HepG2 (cell line): ENCODE data around the gene ECT2. TPM values are rescaled to one million over a fixed set of nuclear protein-coding genes. Genes with fewer than 3 reads are reported as not detected.
A peak's percentile ranks its signal among the peaks of the same experiment; 100 is the strongest.

ENCODE experiments used
- ATAC-seq: fragments of 200-7000 bp; cut with Tn5 transposase; 3 replicates; pipeline ENCODE4 v1.9.1; 2020; ENCODE audit warnings: mild to moderate bottlenecking, moderate library complexity
- BruUV-seq: library from RNA; stranded (reverse); fragments of 400-500 nt; replicated peaks from 2 replicates; lab custom pipeline; 2021; lab: Mats Ljungman, UMichigan
- CTCF ChIA-PET: fragments of 300-600 bp; formaldehyde crosslinking; extraction: SDS; loops from one replicate; lab custom pipeline; 2021; ENCODE audit warnings: low total read pairs, inconsistent platforms, low intra/inter-chr PET ratio; lab: Yijun Ruan, JAX
- POLR2A ChIA-PET: fragments of 350-600 bp; sonication (Branson Sonifier 250); formaldehyde crosslinking; loops from one replicate; lab custom pipeline; 2020; ENCODE audit warnings: antibody characterized with exemption, inconsistent platforms; lab: Yijun Ruan, JAX
- DNase-seq: peaks from one replicate; pipeline ENCODE4 v3.0.0-alpha.2; 2015; ENCODE audit warnings: low spot score
- FAIRE-seq: peaks from 3 replicates; lab custom pipeline; 2011; peaks lifted over from hg19 to GRCh38; lab: Jason Lieb, UNC
- H2AFZ ChIP-seq: one replicate; pipeline ENCODE4 v1.6.1; 2011; ENCODE audit warnings: low read length, inconsistent platforms
- H3K27ac ChIP-seq: fragments of 300-600 bp; 3 replicates; pipeline ENCODE4 v1.8.0; 2011; ENCODE audit warnings: mixed run types, mild to moderate bottlenecking, mixed read lengths, low read length, inconsistent platforms; ENCODE audit not compliant: insufficient read depth; ENCODE audit errors: extremely low read length
- H3K27me3 ChIP-seq, 2 experiments: fragments of 200-600 bp in 1 of 2; 2 replicates in 1 of 2; 3 replicates in 1 of 2; pipeline versions ENCODE4 v1.6.0 to v1.8.0; 2011; ENCODE audit warnings: low read length in 2 of 2, mild to moderate bottlenecking in 2 of 2, moderate library complexity in 2 of 2, inconsistent platforms in 1 of 2; ENCODE audit not compliant: insufficient read depth in 2 of 2, control insufficient read depth in 1 of 2
- H3K36me3 ChIP-seq, 2 experiments: fragments of 200-600 bp in 1 of 2; replicated peaks in 1 of 2; 2 replicates in 1 of 2; 3 replicates in 1 of 2; pipeline versions ENCODE4 v1.5.1 to v1.8.0; 2011; ENCODE audit warnings: low read length in 2 of 2, inconsistent platforms in 1 of 2; ENCODE audit not compliant: insufficient read depth in 2 of 2, control insufficient read depth in 1 of 2
- H3K4me1 ChIP-seq: 2 replicates; pipeline ENCODE4 v1.5.1; 2012; ENCODE audit warnings: low read length, inconsistent platforms; ENCODE audit not compliant: insufficient read depth
- H3K4me2 ChIP-seq: 2 replicates; pipeline ENCODE4 v1.6.0; 2011; ENCODE audit warnings: low read depth, low read length, inconsistent platforms
- H3K4me3 ChIP-seq, 3 experiments: fragments of 200-600 bp in 1 of 3; sonication (generic), shearing (Covaris generic) in 1 of 3; replicated peaks in 1 of 3; 2 replicates each; pipeline ENCODE4 v1.5.1; 2011 to 2016; ENCODE audit warnings: low read length in 3 of 3, inconsistent platforms in 2 of 3, low read depth in 2 of 3, mild to moderate bottlenecking in 2 of 3, control low read depth in 1 of 3, mixed read lengths in 1 of 3; ENCODE audit not compliant: insufficient read depth in 1 of 3
- H3K79me2 ChIP-seq: one replicate; pipeline ENCODE4 v1.6.1; 2011; ENCODE audit warnings: low read length, inconsistent platforms; ENCODE audit not compliant: insufficient read depth
- H3K9ac ChIP-seq: 2 replicates; pipeline ENCODE4 v1.6.0; 2011; ENCODE audit warnings: mild to moderate bottlenecking, low read depth, low read length, inconsistent platforms; ENCODE audit not compliant: insufficient read depth
- H3K9me3 ChIP-seq: 2 replicates; pipeline ENCODE4 v1.5.1; 2012; ENCODE audit warnings: mild to moderate bottlenecking, low read length
- H4K20me1 ChIP-seq: 2 replicates; pipeline ENCODE4 v1.6.0; 2011; ENCODE audit warnings: inconsistent platforms, mild to moderate bottlenecking, low read length, moderate library complexity; ENCODE audit not compliant: insufficient read depth
- DNMT1 ChIP-seq: sonication (generic); formaldehyde crosslinking; IDR thresholded peaks from 2 replicates; pipeline ENCODE4 v1.5.1; 2020; ENCODE audit warnings: mild to moderate bottlenecking, missing genetic modification reagents
- FOXP4 ChIP-seq: sonication (generic); formaldehyde crosslinking; IDR thresholded peaks from 2 replicates; pipeline ENCODE4 v1.4.0; 2020; ENCODE audit warnings: missing genetic modification reagents
- HMGXB4 ChIP-seq, 2 experiments: sonication (generic) in 1 of 2; formaldehyde crosslinking in 1 of 2; IDR thresholded peaks; 2 replicates each; pipeline versions ENCODE4 v1.4.0 to v1.6.1; 2018 to 2020; ENCODE audit warnings: missing genetic modification reagents in 2 of 2, borderline replicate concordance in 1 of 2, low read depth in 1 of 2, mild to moderate bottlenecking in 1 of 2, missing biosample characterization in 1 of 2
- ISL2 ChIP-seq: sonication (generic); formaldehyde crosslinking; IDR thresholded peaks from 2 replicates; pipeline ENCODE4 v1.5.0; 2020; ENCODE audit warnings: missing genetic modification reagents
- MAFF ChIP-seq: IDR thresholded peaks from 2 replicates; pipeline ENCODE4 v1.6.1; 2011; ENCODE audit warnings: low read depth, low read length, improper control_type of control experiment
- MLLT10 ChIP-seq: sonication (generic); formaldehyde crosslinking; IDR thresholded peaks from 2 replicates; pipeline ENCODE4 v1.4.0; 2020; ENCODE audit warnings: missing genetic modification reagents
- MTERF4 ChIP-seq: sonication (generic); formaldehyde crosslinking; IDR thresholded peaks from 2 replicates; pipeline ENCODE4 v1.8.0; 2023; ENCODE audit warnings: mild to moderate bottlenecking, missing genetic modification reagents
- SKI ChIP-seq: fragments of 450-650 bp; IDR thresholded peaks from one replicate; pipeline ENCODE4 v1.6.1; 2018; ENCODE audit warnings: mild to moderate bottlenecking; ENCODE audit not compliant: partially characterized antibody
- STAG1 ChIP-seq: sonication (generic); formaldehyde crosslinking; IDR thresholded peaks from 2 replicates; pipeline ENCODE4 v1.4.0; 2020; ENCODE audit warnings: missing genetic modification reagents
- SYNCRIP ChIP-seq: fragments of 200-400 bp; formaldehyde crosslinking; IDR thresholded peaks from 2 replicates; pipeline ENCODE4 v1.6.1; 2018; ENCODE audit warnings: mild to moderate bottlenecking, low read depth, low read length; ENCODE audit not compliant: insufficient read depth
- TEAD3 ChIP-seq: optimal IDR thresholded peaks from 2 replicates; pipeline ENCODE3; 2016; ENCODE audit warnings: borderline replicate concordance
- TMF1 ChIP-seq: sonication (generic); formaldehyde crosslinking; IDR thresholded peaks from 2 replicates; pipeline ENCODE4 v1.8.1; 2022; ENCODE audit warnings: low read depth, missing genetic modification reagents
- XBP1 ChIP-seq: sonication (generic); formaldehyde crosslinking; IDR thresholded peaks from 2 replicates; pipeline ENCODE4 v1.5.0; 2020; ENCODE audit warnings: missing genetic modification reagents
- ZBTB39 ChIP-seq: sonication (generic); formaldehyde crosslinking; IDR thresholded peaks from 2 replicates; pipeline ENCODE4 v1.5.0; 2020; ENCODE audit warnings: missing genetic modification reagents
- ZNF446 ChIP-seq: sonication (generic); formaldehyde crosslinking; IDR thresholded peaks from 2 replicates; pipeline ENCODE4 v1.5.0; 2020; ENCODE audit warnings: mild to moderate bottlenecking, missing genetic modification reagents
- ZNF709 ChIP-seq: sonication (generic); formaldehyde crosslinking; IDR thresholded peaks from 2 replicates; pipeline ENCODE4 v1.5.0; 2020; ENCODE audit warnings: mild to moderate bottlenecking, missing genetic modification reagents
- WGBS: methylation state at CpG from one replicate; pipeline ENCODE4 v1.1.6; 2017; ENCODE audit warnings: low lambda C conversion rate; 5-methylcytosine and 5-hydroxymethylcytosine counted together
- in situ Hi-C: cut with HindIII; loops from 2 replicates; pipeline ENCODE4 v1.10.0; 2017; ENCODE audit warnings: low pct_unique_long_range_greater_than_20kb; ENCODE audit not compliant: extremely low pct_ligation_motif_present
- intact Hi-C: fragments of 100-400 bp; cut with micrococcal nuclease; formaldehyde crosslinking; loops from one replicate; pipeline ENCODE4 v1.10.0; 2022; ENCODE audit not compliant: unreplicated experiment
- polyA plus RNA-seq, 8 experiments: library from polyadenylated mRNA; depleted of rRNA in 3 of 8; stranded (reverse) in 7 of 8; unstranded in 1 of 8; fragments of >200 nt; fragmentation: Illumina TruSeq in 4 of 8; extraction: Trizol in 4 of 8; gene quantifications; 2 replicates each; pipeline versions ENCODE4 v1.2.1 to v1.2.3, GENCODE V29; 2011 to 2016; ENCODE audit warnings: low read depth in 4 of 8, missing spikeins in 1 of 8, mixed read lengths in 1 of 8; ENCODE audit not compliant: insufficient read depth in 1 of 8
- total RNA-seq, 5 experiments: library from RNA; depleted of rRNA; stranded (reverse); fragments of >200 nt; fragmentation: Illumina TruSeq; extraction: Trizol; gene quantifications; 2 replicates each; pipeline ENCODE4 v1.2.3, GENCODE V29; 2016; ENCODE audit warnings: low read depth in 1 of 5

Gene ECT2
- total and polyA plus RNA-seq, 2 of the 13 experiments (the other 11 are each of a cell fraction or from before 2014, with no cell fraction given), result 21.6 to 52.0 TPM

GRCh38 chr3:172808969-172809546, 58.5 kb downstream of the ECT2 start:
- no TSS peak for BruUV-seq
- ATAC-seq (no peak), DNase-seq (peak; percentile 7), FAIRE-seq (no peak)
- H3K79me2 ChIP-seq, result no peaks in the 10 kb centered on the region
- H3K36me3 ChIP-seq, result peaks cover 3 to 33% of the 10 kb centered on the region in 2 experiments; a peak in 4 of 5 replicates
- H3K4me1 ChIP-seq, result peaks cover 7% of the 10 kb centered on the region; the same call in 1 of the 2 replicates
- no peak overlapping the region for H3K4me3 ChIP-seq
- H3K27me3 ChIP-seq, result no peaks in the 10 kb centered on the region
- H3K27ac ChIP-seq, result no peak overlapping the region
- in situ Hi-C loops (no loop called here), intact Hi-C loops (loop anchor here (2.0 to 5.0 kb wide), 2 partner anchors 238 to 743 kb away; no protein-coding TSS in a partner anchor)
- WGBS, result 72% methylated on average over 4 of the region's 4 CpGs
- H3K9ac ChIP-seq, result no peak overlapping the region
- POLR2A ChIA-PET, result no interaction called here
- CTCF ChIA-PET, result no interaction called here
- 0 out of 2 replicates have a peak, but pooled peaks cover 4% of the 10 kb centered on the region for H4K20me1 ChIP-seq
- H3K4me2 ChIP-seq, result no peak overlapping the region
- no peaks in the 10 kb centered on the region for H3K9me3 ChIP-seq
- no peak overlapping the region for H2AFZ ChIP-seq
- TF ChIP-seq SYNCRIP (no peak), ZBTB39 (no peak), TEAD3 (CRISPR knock-in tag) (no peak), DNMT1 (no peak), STAG1 (CRISPR knock-in tag) (peak; percentile 38), MTERF4 (CRISPR knock-in tag) (no peak), MAFF (no peak), ZNF709 (CRISPR knock-in tag) (no peak), SKI (no peak), ZNF446 (CRISPR knock-in tag) (no peak), TMF1 (CRISPR knock-in tag) (no peak), FOXP4 (no peak), HMGXB4 (CRISPR knock-in tag; IDR thresholded peaks at IDR 0.05; ENCODE audit: borderline replicate concordance in 1 of 2, low read depth in 1 of 2) (no peak), ISL2 (CRISPR knock-in tag) (no peak), XBP1 (CRISPR knock-in tag) (no peak), MLLT10 (CRISPR knock-in tag) (no peak)
